Gastrocnemius medialis (tissue), 4 donors: Measurements from ENCODE around the gene CEP290.

Source experiments
- CTCF ChIP-seq, 5 experiments: fragments of 450-650 bp in 3 of 5; fragments of 200-600 bp in 2 of 5; sonication (generic) in 2 of 5; IDR thresholded peaks in 4 of 5; conservative IDR thresholded peaks in 1 of 5; 1 replicate in 4 of 5; 2 replicates in 1 of 5; pipeline ENCODE4 v1.5.1; 2016 to 2019; ENCODE audit warnings: antibody characterized with exemption in 5 of 5, mild to moderate bottlenecking in 3 of 5, moderate library complexity in 3 of 5
- POLR2A ChIP-seq, 2 donors: fragments of 450-650 bp; IDR thresholded peaks; one replicate each; pipeline ENCODE4 v1.6.1; 2017; ENCODE audit warnings: antibody characterized with exemption in 2 of 2, mild to moderate bottlenecking in 2 of 2, moderate library complexity in 2 of 2

GRCh38 chr12:88127855-88128254 lies 14.0 kb downstream of the CEP290 start:
- TF ChIP-seq CTCF (IDR thresholded peaks at IDR 0.05 in 4 of 5, conservative IDR thresholded peaks at IDR 0.05 in 1 of 5) (no peak), POLR2A (IDR thresholded peaks at IDR 0.05) (no peak)
